Thyroid gland (tissue), 4 donors: Measurements from ENCODE around the gene VPS8. TPM values are rescaled to one million over a fixed set of nuclear protein-coding genes. Genes with fewer than 3 reads are reported as not detected.

Source experiments
- DNase-seq, 2 donors: peaks; one replicate each; pipeline ENCODE4 v3.0.0-alpha.2; 2019
- H3K27ac ChIP-seq, 3 donors: fragments of 200-600 bp; sonication (generic); 1 replicate in 2 of 3; 2 replicates in 1 of 3; pipeline ENCODE4 v1.5.1; 2016 to 2019; ENCODE audit warnings: mild to moderate bottlenecking in 1 of 3, moderate library complexity in 1 of 3
- H3K27me3 ChIP-seq: fragments of 200-600 bp; sonication (generic); one replicate; pipeline ENCODE4 v1.5.1; 2019
- H3K36me3 ChIP-seq, 2 donors: fragments of 200-600 bp; sonication (generic); one replicate each; pipeline ENCODE4 v1.5.1; 2016 to 2019
- H3K4me1 ChIP-seq, 2 donors: fragments of 200-600 bp; sonication (generic); one replicate each; pipeline ENCODE4 v1.5.1; 2017 to 2019
- H3K4me3 ChIP-seq, 3 donors: fragments of 200-600 bp; sonication (generic); replicated peaks in 1 of 3; 1 replicate in 2 of 3; 2 replicates in 1 of 3; pipeline ENCODE4 v1.5.1; 2016; ENCODE audit warnings: mild to moderate bottlenecking in 1 of 3
- H3K9me3 ChIP-seq: fragments of 200-600 bp; sonication (generic); one replicate; pipeline ENCODE4 v1.5.1; 2017
- POLR2A ChIP-seq, 2 donors: fragments of 450-650 bp; IDR thresholded peaks; one replicate each; pipeline ENCODE4 v1.6.1; 2017; ENCODE audit warnings: antibody characterized with exemption in 2 of 2, mild to moderate bottlenecking in 2 of 2, moderate library complexity in 1 of 2
- WGBS, 2 donors: methylation state at CpG; one replicate each; pipeline ENCODE4 v1.1.5; 2017; 5-methylcytosine and 5-hydroxymethylcytosine counted together
- intact Hi-C: fragments of 100-400 bp; cut with DNase I; formaldehyde crosslinking; loops from one replicate; pipeline ENCODE4 v1.15.1; 2023
- total RNA-seq, 4 donors: library from RNA; depleted of rRNA; stranded (reverse); fragments of >200 nt; gene quantifications; one replicate each; pipeline ENCODE4 v1.2.3, GENCODE V29; 2016
- TF ChIP-seq, protein P1 (sequence below), 6 experiments: fragments of 200-600 bp in 3 of 6; fragments of 450-650 bp in 3 of 6; sonication (generic) in 3 of 6; IDR thresholded peaks; one replicate each; pipeline ENCODE4 v1.5.1; 2016 to 2019; ENCODE audit warnings: antibody characterized with exemption in 6 of 6, mild to moderate bottlenecking in 2 of 6, inconsistent platforms in 1 of 6, moderate library complexity in 1 of 6

Gene VPS8
- total RNA-seq, 4 donors from 2014 or later: 85.6 to 171 (median 103) TPM

- peaks cover 4 to 8% of the 10 kb centered on the region in 2 donors for H3K4me1 ChIP-seq
- no peak for DNase-seq
- H3K36me3 ChIP-seq: peaks cover 0 to 5% of the 10 kb centered on the region in 2 donors
- no peak for TF ChIP-seq POLR2A (IDR thresholded peaks at IDR 0.05)
- TF ChIP-seq, protein P1, sequence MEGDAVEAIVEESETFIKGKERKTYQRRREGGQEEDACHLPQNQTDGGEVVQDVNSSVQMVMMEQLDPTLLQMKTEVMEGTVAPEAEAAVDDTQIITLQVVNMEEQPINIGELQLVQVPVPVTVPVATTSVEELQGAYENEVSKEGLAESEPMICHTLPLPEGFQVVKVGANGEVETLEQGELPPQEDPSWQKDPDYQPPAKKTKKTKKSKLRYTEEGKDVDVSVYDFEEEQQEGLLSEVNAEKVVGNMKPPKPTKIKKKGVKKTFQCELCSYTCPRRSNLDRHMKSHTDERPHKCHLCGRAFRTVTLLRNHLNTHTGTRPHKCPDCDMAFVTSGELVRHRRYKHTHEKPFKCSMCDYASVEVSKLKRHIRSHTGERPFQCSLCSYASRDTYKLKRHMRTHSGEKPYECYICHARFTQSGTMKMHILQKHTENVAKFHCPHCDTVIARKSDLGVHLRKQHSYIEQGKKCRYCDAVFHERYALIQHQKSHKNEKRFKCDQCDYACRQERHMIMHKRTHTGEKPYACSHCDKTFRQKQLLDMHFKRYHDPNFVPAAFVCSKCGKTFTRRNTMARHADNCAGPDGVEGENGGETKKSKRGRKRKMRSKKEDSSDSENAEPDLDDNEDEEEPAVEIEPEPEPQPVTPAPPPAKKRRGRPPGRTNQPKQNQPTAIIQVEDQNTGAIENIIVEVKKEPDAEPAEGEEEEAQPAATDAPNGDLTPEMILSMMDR (IDR thresholded peaks at IDR 0.05): no peak
- intact Hi-C loops: no loop called here
- no peaks in the 10 kb centered on the region for H3K9me3 ChIP-seq
- WGBS, 2 donors: 89 to 93% methylated on average over 4 of the region's 4 CpGs
- H3K27ac ChIP-seq: no peak overlapping the region
- H3K27me3 ChIP-seq: no peaks in the 10 kb centered on the region
- H3K4me3 ChIP-seq: no peak overlapping the region
These were observed 96.9 kb downstream of the VPS8 start for GRCh38 chr3:184908859-184909258.

GRCh38 chr3:184910664-184911063 lies 98.7 kb downstream of the VPS8 start:
- H3K36me3 ChIP-seq: peaks cover 0 to 9% of the 10 kb centered on the region in 2 donors
- peaks cover 4 to 8% of the 10 kb centered on the region in 2 donors for H3K4me1 ChIP-seq
- H3K9me3 ChIP-seq: no peaks in the 10 kb centered on the region
- intact Hi-C loops: no loop called here
- no peak for DNase-seq
- no peak overlapping the region for H3K4me3 ChIP-seq
- no peak overlapping the region for H3K27ac ChIP-seq
- 95 to 96% methylated on average over 6 of the region's 6 CpGs for WGBS, 2 donors
- no peaks in the 10 kb centered on the region for H3K27me3 ChIP-seq
- no peak for TF ChIP-seq POLR2A (IDR thresholded peaks at IDR 0.05)
- TF ChIP-seq, protein P1 (IDR thresholded peaks at IDR 0.05): no peak

DNA sequence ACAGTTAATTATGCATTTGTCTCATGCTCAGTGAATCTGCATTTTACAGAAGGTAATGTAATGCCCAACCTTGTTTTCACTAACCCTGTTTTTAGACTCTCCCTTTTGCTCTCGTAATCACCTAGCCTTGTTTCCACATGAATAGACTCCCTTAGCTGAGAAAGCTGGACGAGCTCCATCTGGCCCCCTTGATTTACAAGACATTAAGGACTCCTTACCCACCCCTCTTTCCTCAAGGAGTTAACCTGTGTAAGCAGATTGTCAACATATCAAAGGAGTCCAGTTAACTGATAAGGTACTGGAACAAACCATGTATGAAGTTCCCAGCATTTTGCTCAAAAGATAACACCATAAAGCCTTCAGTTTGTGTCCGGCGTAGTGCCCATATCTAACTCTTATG lies 99.6 kb downstream of the VPS8 start:
- TF ChIP-seq, protein P1 (IDR thresholded peaks at IDR 0.05): no peak
- TF ChIP-seq POLR2A (IDR thresholded peaks at IDR 0.05): no peak
- peaks cover 0 to 11% of the 10 kb centered on the region in 2 donors for H3K36me3 ChIP-seq
- WGBS, 2 donors: 40 to 51% methylated on average over 4 of the region's 4 CpGs
- DNase-seq: peak; percentile 10 to 16
- H3K4me1 ChIP-seq: peaks cover 4 to 8% of the 10 kb centered on the region in 2 donors
- no peaks in the 10 kb centered on the region for H3K9me3 ChIP-seq
- intact Hi-C loops: no loop called here
- no peaks in the 10 kb centered on the region for H3K27me3 ChIP-seq
- no peak overlapping the region for H3K4me3 ChIP-seq
- no peak overlapping the region for H3K27ac ChIP-seq

GRCh38 chr3:184912163-184912562 lies 100.2 kb downstream of the VPS8 start:
- H3K27ac ChIP-seq: no peak overlapping the region
- WGBS, 2 donors: 56 to 71% methylated on average over 7 of the region's 7 CpGs
- TF ChIP-seq, protein P1 (IDR thresholded peaks at IDR 0.05): no peak
- TF ChIP-seq POLR2A (IDR thresholded peaks at IDR 0.05): no peak
- H3K36me3 ChIP-seq: peaks cover 0 to 13% of the 10 kb centered on the region in 2 donors
- peaks cover 4 to 8% of the 10 kb centered on the region in 2 donors for H3K4me1 ChIP-seq
- no peak for DNase-seq
- no peaks in the 10 kb centered on the region for H3K27me3 ChIP-seq
- intact Hi-C loops: no loop called here
- no peaks in the 10 kb centered on the region for H3K9me3 ChIP-seq
- no peak overlapping the region for H3K4me3 ChIP-seq

- H3K36me3 ChIP-seq: peaks cover 0 to 23% of the 10 kb centered on the region in 2 donors
- WGBS, 2 donors: 95 to 96% methylated on average over 5 of the region's 5 CpGs
- intact Hi-C loops: no loop called here
These were observed 102.7 kb downstream of the VPS8 start for GRCh38 chr3:184914628-184915027.

More at GRCh38 chr3:184914628-184915027, 102.7 kb downstream of the VPS8 start:
- Histone ChIP-seq H3K4me1 (peaks cover 4 to 8% of the 10 kb centered on the region in 2 donors), H3K4me3 (no peak overlapping the region), H3K27me3 (no peaks in the 10 kb centered on the region), H3K9me3 (no peaks in the 10 kb centered on the region), H3K27ac (no peak overlapping the region)
- no peak for TF ChIP-seq POLR2A (IDR thresholded peaks at IDR 0.05)
- TF ChIP-seq, protein P1 (IDR thresholded peaks at IDR 0.05): no peak
- DNase-seq: no peak
